Stimulated activated CD8-positive, alpha-beta memory T cell treated with anti-CD3 and anti-CD28 coated beads, Interleukin-15, amount 100 ng/mL, for 48 hours (primary cell): Measurements from ENCODE around the gene SORCS2.
A peak's percentile ranks its signal among the peaks of the same experiment; 100 is the strongest.

Experiments used
- DNase-seq, 2 donors: peaks; one replicate each; pipeline ENCODE4 v3.0.0-alpha.2; 2020; ENCODE audit warnings: low read depth in 2 of 2

The SORCS2 gene

GRCh38 chr4:7529368-7530080 is 337.2 kb downstream of the SORCS2 start:
- no peak for DNase-seq

- no peak for DNase-seq
Measured at GRCh38 chr4:7530082-7530481, 337.7 kb downstream of the SORCS2 start.

GRCh38 chr4:7530932-7531639 is 338.7 kb downstream of the SORCS2 start:
- DNase-seq: no peak

GRCh38 chr4:7531640-7531994 is 339.3 kb downstream of the SORCS2 start:
- DNase-seq: no peak

DNA sequence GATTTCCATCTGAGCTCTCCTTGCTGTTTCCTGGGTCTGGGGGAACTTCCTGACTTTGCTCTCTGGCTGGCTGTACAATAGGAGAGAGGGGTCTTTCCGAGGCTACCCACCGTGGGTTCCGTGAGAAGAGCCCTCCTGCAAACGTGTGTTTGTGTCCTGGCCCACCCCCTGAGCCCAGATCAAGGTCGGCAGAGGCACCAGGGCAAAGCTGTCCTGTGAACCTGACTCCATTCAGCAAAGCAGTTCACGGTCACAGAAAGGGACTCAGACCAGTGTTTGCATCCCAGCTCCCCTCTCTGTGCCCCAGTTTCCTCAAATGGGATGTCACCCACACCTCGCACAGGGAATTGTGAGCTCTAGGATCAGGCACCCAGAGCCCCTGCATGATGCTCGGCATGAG is 339.7 kb downstream of the SORCS2 start:
- DNase-seq: no peak

- no peak for DNase-seq
Measured at GRCh38 chr4:7533267-7533666, 340.9 kb downstream of the SORCS2 start.

DNA sequence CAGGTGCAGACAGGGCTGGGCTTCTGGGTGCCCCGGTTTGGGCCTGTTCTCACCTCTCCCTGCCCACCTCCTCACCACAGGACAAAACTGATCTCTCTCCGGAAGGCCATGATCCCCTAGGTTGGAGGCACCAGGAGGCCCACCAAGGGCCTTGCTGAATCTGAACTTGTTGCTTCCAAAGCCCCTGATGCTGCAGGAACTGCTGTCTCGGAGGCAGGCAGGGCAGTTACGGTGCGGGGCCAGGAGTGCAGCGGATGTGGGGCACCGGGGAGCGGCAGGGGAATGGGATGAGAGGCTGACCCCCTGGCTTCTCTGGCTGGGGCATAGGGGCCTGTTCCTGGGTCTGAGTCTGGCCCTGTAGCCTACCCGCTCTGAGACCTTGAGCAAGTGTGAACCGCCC is 342.8 kb downstream of the SORCS2 start:
- no peak for DNase-seq

DNA sequence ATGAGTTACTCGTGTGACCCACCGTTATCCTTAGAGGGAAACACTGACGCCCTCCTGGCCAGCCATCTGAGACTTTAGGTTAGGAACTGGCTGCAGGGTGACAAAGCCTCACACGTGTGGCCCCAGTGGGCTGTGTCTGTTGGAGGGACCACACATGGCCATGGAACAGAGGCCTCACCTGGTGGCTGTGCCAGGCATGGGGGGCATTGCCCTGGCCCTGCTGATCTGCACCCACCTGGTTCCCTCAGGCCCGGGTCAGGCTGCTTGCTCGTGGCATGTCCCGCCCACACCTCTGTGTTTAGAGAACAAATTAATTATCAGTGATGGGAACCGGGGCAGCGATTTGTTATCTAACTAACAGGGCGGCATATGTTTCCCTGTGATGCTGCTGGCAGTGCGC is 343.3 kb downstream of the SORCS2 start:
- no peak for DNase-seq

DNA sequence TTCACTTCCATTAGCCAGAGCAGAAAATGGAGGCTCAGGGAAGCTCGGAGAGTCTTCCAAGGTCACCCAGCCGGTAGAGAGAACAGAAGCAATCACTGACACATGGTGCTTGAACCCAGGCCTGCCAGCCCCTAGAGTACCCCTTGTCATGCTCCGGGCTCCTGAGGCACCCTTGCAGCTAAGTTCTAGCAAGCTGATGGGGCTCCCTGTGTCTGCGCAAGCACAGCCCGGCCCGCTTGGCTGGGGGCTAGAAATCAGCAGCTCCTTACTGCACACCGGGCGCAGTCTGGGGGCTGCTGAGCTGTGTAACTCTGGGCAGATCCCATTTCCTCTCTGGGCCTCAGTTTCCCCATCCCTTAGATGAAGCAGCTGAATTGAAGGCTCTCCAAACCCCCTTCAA is 344.5 kb downstream of the SORCS2 start:
- no peak for DNase-seq

DNA sequence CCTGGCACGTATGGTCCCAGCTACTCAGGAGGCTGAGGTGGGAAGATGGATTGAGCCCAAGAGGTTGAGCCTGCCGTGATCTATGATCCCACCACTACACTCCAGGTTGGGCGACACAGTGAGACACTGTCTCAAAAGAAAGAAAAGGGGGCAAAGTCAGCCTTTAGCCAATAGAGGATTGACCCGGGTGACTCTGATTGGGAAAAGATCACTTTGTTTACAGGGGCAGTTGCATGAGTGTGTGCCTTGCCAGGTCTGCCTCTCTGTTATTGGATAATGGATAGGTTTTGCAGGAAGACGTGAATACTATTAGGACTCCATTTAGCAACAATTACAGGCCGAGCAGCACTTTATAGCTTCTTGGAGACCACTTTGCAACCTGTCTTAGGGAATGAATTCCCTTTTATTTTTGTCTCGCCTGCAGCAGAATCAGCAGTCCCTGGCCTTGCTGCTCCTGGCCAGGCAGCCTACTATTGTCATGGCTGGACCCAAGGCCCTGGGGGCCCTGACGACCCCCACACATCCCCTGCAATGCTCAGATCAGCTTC is 345.6 kb downstream of the SORCS2 start:
- no peak for DNase-seq

DNA sequence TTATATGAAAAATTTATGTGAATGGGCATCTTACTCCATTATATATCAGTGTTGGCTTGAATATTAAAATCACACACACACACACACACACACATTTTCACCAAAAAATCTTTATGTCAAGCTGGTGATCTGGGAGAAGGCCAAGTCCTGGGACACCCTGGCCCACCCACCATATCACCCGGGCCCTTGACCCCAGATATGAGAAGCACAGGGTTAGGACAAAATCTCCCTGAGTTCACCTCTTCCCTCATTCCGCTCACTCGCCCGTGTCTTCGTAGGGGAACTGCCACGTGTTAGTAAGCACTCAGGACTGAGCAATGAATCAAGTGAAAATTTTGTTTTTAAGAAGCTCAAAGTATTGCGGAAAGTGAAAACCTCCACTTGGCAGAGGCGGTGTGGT is 346.2 kb downstream of the SORCS2 start:
- no peak for DNase-seq

DNA sequence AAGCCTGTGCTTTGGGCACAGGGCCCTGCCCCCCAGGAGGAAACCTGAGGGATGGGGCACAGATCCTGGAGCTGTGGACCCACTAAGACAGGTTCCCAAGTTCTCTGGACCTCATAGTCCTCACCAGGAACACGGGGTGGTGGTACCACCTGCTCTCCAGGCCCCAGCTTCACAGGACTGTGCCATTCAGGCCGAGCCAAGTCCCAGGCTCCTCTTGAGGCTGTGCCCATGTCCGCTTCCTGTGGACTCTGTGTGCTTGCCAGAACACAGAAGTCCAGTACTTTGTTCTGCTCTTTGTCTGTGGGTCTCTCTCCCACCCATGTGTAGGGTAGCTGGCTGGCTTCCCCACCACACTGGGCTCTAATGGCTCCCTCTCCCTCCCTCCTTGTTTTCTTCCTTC is 346.8 kb downstream of the SORCS2 start:
- DNase-seq: no peak

GRCh38 chr4:7539659-7540058 is 347.3 kb downstream of the SORCS2 start:
- peak; percentile 15 to 38 for DNase-seq

DNA sequence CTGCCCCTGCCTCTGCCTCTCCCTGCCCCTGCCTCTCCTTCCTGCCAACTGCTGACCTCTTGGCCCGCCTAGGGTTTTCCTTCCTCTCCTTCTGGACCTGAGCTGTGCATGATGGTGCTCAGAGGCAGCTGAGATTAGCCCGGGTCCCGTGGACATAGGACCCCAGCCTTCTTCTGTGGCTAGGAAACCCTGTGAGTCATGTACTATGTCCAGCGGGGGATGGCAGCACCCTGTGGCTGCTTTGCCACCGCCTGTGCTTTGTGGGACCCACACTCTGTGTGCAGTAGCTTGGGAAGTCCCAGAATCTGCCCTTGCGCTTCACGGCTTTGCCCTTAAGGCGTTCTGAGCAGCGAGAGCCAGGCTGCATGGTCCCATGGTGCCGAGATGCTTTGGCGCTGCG is 347.9 kb downstream of the SORCS2 start:
- no peak for DNase-seq

DNA sequence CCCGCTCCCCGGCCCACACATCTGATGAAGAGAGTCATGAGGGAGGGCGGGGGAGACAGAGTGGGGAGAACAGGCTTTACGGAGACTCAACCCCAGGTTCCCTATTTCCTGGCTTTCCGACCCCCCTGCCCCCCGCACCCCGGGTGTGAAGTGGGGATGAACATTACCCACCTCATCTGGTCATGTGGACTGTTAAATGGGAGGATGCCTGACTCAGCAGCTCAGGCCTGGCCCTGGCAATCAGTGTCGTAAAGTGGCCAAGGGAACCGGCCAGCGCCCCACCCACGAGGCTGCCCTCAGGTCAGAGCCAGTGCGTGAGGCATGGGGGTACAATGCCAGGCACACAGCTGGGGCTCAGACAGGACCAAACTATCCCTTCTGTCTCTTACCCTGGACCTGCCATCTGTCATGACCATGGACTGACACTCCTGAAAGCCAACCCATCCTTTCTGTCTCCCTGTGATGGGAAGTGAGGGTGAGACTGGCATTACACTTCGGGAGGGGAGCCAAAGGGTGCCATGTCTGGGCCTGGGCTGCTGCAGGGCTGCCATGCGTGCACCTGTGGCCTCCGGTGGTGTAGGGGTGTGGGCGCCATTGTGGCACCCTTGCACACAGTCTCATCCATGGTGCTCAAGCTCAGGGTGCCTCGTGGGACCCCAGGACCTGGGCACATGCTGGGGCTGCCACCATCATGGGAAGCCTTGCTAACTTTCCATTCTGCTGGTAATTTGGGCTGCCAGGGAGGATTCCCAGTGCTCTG is 348.5 kb downstream of the SORCS2 start:
- DNase-seq: no peak

DNA sequence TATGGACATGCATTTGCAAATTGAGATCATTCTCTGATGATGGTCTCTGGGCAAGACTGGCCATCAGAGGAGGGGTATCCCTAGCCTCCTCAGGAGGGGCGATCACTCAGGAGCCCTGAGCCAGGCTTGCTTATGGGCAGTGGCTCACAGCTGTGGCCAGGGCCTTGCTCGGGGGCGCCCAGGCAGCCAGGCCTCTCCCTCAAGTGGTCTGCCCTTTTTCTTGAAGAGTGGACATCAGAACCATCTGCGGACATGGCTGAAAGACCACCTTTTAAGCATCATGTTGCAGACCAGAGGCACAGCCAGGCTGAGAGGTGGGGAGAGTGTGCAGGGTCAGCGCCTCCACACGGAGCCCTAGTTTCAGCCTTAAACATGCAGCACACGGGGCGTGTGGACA is 349.1 kb downstream of the SORCS2 start:
- DNase-seq: no peak

DNA sequence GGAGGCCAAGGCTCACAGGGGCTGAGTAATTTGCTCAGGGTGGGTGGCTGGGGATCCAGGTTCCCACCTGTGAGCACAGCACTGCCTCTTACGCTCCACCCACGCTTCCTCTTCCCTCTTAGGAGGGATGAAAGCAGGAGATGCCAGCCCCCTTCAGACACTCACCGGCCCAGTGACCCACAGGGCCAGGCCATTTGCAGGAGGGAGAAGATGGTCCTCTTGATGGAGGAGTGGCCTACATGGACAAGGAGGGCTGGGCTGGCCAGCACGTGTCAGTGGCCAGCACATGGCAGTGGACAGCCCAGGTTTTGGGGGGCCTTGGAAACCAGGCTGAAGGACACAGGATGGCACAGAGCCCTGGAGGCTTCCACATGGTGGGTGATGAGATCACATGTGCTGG is 350.4 kb downstream of the SORCS2 start:
- no peak for DNase-seq

DNA sequence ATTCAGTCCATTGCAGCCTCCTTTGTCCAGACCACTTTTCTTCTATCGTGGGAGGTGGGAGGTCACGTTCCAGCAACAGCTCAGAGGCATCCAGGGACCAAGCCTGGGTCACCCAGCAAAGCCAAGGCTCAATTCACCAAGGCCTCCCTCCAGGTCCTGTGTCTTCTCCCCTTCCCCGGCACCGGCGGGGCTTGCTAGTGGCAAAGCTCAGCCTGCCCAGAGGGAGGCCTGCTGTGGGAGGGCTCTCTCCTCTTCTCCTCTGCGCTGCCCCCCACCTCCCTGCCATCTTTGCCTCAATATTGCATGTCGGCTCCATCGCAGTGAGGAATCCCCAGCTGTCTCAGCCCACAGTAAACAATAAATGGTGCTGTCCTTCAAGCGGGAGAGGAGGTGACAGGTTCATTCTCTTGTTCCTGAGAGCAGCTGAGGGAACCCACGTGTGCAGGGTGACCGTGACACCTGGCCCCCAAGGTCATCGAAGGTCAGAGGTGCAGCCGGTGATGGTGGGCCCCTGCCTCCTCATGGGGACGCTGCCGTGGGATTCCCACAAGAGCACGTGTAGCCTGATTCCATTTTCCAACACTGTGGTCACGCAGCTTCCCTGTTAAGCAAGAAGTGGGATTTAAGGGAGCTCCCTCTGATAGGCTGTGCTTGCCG is 353.9 kb downstream of the SORCS2 start:
- DNase-seq: no peak

DNA sequence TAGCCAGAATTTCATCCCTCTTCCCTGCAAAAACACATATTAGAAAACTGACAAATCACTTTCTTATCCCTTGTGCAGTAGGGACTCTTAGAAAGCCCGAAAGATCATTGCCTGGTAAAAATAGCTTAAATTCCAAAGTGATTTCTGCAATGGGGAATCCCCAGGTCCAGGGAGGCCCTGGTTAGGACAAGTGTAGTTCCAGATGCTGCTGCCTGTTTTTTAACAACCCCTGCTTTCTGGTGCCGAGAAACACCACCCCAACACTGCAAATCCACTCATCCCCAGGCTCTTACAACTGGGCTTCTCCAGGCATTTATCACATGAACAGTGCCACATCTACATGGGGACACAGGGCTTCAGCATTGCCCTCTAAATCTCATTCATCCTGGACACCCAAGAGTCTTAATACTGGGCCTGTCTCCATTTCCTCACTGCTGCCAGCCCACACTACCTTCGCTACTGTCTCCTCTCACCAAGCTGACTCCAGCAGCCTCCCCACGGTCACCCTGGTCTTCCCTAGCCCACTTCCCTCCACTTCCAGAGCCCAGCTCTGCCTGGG is 354.6 kb downstream of the SORCS2 start:
- no peak for DNase-seq

DNA sequence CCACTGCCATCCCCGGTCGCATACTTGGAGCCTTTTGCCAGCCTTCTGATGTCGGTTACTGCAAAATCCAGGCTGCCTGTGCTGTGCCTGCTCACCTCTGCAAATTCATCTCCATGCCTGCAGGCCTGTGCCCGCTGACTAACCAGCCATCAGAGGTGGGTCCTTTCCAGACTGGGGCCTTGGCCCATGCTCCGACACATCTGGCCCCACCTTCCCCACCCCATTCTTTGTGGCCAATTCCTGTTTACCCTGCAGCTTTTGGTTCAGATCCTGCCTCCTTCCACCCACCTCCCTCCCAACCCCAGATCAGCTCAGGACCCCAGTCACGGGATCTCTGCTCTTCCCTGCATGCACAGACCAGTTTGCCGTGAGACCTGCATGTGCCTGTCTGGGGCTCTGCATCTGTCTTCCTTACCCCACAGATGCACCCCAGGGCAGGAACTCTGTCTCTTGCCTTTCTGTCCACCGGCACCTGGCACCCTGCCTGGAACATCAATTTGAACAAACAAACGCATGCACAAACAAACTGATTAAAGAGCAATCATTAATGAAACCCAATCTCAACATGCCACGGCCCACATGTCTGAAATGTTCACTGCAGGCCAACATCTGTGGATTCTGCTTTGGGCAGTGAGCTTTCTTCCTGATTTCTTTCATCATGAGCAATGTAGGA is 355.2 kb downstream of the SORCS2 start:
- no peak for DNase-seq

DNA sequence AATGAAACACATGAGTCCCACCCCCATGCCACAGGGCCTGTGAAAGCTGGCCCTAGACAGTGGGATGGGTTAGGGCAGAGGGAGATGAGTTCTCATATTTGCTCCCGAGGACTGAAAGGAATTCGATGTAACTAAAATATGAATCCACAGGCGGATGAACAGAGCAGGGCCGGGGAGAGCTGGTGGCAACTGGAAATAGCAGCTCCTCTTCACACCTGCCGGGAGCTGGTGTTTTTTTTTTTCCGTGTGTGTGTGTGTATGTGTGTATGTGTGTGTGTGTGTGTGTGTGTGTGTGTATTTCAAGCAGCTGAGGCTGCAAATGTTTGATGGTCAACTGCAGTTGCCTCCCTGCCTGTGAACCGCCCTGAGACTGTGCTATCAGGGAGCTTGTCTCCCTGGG is 357.5 kb downstream of the SORCS2 start:
- no peak for DNase-seq
